Keratinocyte (primary cell): Measurements from ENCODE around the gene IFT88.

Experiments used
- EZH2 ChIP-seq: IDR thresholded peaks from one replicate; pipeline ENCODE4 v1.6.1; 2012; ENCODE audit warnings: inconsistent platforms, mild to moderate bottlenecking, low read length, moderate library complexity
- TF ChIP-seq, protein P1 (sequence below), 3 experiments: IDR thresholded peaks in 1 of 3; conservative IDR thresholded peaks in 1 of 3; optimal IDR thresholded peaks in 1 of 3; 2 replicates in 2 of 3; 3 replicates in 1 of 3; pipeline versions ENCODE3 to v1.5.1; 2011; ENCODE audit warnings: low read length in 3 of 3, mild to moderate bottlenecking in 3 of 3, moderate library complexity in 2 of 3, control low read depth in 1 of 3, inconsistent platforms in 1 of 3; ENCODE audit not compliant: insufficient read depth in 2 of 3; ENCODE audit errors: extremely low read depth in 1 of 3

DNA sequence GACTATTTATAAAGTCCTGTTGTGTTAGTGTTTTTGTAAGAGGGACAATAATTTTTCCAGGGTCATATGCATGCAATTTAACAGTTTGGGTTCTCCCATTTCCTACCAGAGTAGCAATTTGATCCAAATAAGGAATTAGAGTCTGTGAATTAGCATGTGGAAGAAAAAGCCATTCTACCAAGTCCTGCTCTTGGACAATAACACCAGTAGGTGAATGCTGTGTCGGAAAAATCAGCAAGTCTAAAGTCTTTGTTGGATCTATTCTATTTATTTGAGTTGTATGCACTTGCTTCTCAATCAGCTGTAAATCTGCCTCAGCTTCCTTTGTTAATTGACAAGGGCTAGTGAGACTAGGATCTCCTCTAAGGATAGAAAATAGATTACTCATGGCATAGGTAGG lies 115.1 kb downstream of the IFT88 start:
- TF ChIP-seq, protein P1, sequence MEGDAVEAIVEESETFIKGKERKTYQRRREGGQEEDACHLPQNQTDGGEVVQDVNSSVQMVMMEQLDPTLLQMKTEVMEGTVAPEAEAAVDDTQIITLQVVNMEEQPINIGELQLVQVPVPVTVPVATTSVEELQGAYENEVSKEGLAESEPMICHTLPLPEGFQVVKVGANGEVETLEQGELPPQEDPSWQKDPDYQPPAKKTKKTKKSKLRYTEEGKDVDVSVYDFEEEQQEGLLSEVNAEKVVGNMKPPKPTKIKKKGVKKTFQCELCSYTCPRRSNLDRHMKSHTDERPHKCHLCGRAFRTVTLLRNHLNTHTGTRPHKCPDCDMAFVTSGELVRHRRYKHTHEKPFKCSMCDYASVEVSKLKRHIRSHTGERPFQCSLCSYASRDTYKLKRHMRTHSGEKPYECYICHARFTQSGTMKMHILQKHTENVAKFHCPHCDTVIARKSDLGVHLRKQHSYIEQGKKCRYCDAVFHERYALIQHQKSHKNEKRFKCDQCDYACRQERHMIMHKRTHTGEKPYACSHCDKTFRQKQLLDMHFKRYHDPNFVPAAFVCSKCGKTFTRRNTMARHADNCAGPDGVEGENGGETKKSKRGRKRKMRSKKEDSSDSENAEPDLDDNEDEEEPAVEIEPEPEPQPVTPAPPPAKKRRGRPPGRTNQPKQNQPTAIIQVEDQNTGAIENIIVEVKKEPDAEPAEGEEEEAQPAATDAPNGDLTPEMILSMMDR (optimal IDR thresholded peaks at IDR 0.05 in 1 of 3, IDR thresholded peaks at IDR 0.05 in 1 of 3, conservative IDR thresholded peaks at IDR 0.05 in 1 of 3; ENCODE audit: extremely low read depth in 1 of 3, insufficient read depth in 2 of 3, low read length in 3 of 3): no peak
- no peak for TF ChIP-seq EZH2
